Endothelial cell of umbilical vein (primary cell): ENCODE measurements around the gene TRAK1. TPM values are rescaled to one million over a fixed set of nuclear protein-coding genes. Genes with fewer than 3 reads are reported as not detected.

Source experiments
- BruUV-seq: library from RNA; stranded (reverse); fragments of 400-500 nt; replicated peaks from 2 replicates; lab custom pipeline; 2021; lab: Mats Ljungman, UMichigan
- CTCF ChIA-PET: fragments of 300-600, 350-600 bp; sonication (Branson Sonifier 250); formaldehyde crosslinking; loops from one replicate; lab custom pipeline; 2021; ENCODE audit warnings: antibody characterized with exemption, inconsistent platforms; lab: Charles Lee
- POLR2A ChIA-PET: fragments of 300-600, 350-600 bp; sonication (Branson Sonifier 250); formaldehyde crosslinking; loops from one replicate; lab custom pipeline; 2021; ENCODE audit warnings: antibody characterized with exemption, inconsistent platforms; lab: Charles Lee
- DNase-seq: peaks from one replicate; pipeline ENCODE4 v3.0.0-alpha.2; 2011; ENCODE audit warnings: low read depth, low spot score
- FAIRE-seq: peaks from 2 replicates; lab custom pipeline; 2011; peaks lifted over from hg19 to GRCh38; lab: Jason Lieb, UNC
- H2AFZ ChIP-seq: 2 replicates; pipeline ENCODE4 v1.6.0; 2012; ENCODE audit warnings: low read depth, low read length, control low read depth, inconsistent platforms
- H3K27ac ChIP-seq: 2 replicates; pipeline ENCODE4 v1.5.1; 2011; ENCODE audit warnings: low read depth, mild to moderate bottlenecking, control low read depth, low read length, moderate library complexity; ENCODE audit not compliant: insufficient read depth
- H3K27me3 ChIP-seq, 2 experiments: 2 replicates each; pipeline versions ENCODE4 v1.6.0 to v1.6.1; 2011; ENCODE audit warnings: low read length in 2 of 2, mixed read lengths in 1 of 2; ENCODE audit not compliant: control insufficient read depth in 2 of 2, insufficient read depth in 2 of 2
- H3K36me3 ChIP-seq, 2 experiments: 2 replicates in 1 of 2; 3 replicates in 1 of 2; pipeline ENCODE4 v1.5.1; 2011; ENCODE audit warnings: low read length in 2 of 2, mild to moderate bottlenecking in 1 of 2, moderate library complexity in 1 of 2; ENCODE audit not compliant: control insufficient read depth in 2 of 2, insufficient read depth in 2 of 2; ENCODE audit errors: extremely low read depth in 1 of 2
- H3K4me1 ChIP-seq: 3 replicates; pipeline ENCODE4 v1.5.1; 2011; ENCODE audit warnings: mild to moderate bottlenecking, low read length; ENCODE audit not compliant: control insufficient read depth, insufficient read depth; ENCODE audit errors: extremely low read depth
- H3K4me2 ChIP-seq: 2 replicates; pipeline ENCODE4 v1.6.1; 2011; ENCODE audit warnings: low read length, control low read depth, mixed read lengths; ENCODE audit not compliant: insufficient read depth
- H3K4me3 ChIP-seq, 3 experiments: fragments of 200-600 bp in 1 of 3; sonication (generic), shearing (Covaris generic) in 1 of 3; replicated peaks in 1 of 3; 2 replicates each; pipeline ENCODE4 v1.5.1; 2011 to 2016; ENCODE audit warnings: control low read depth in 3 of 3, low read length in 3 of 3, mild to moderate bottlenecking in 2 of 3, inconsistent platforms in 1 of 3, low read depth in 1 of 3, moderate library complexity in 1 of 3; ENCODE audit not compliant: insufficient read depth in 1 of 3
- H3K79me2 ChIP-seq: 2 replicates; pipeline ENCODE4 v1.6.0; 2012; ENCODE audit warnings: low read length, inconsistent platforms; ENCODE audit not compliant: control insufficient read depth, insufficient read depth
- H3K9ac ChIP-seq: replicated peaks from 2 replicates; pipeline ENCODE3; 2011; ENCODE audit warnings: low read length, control low read depth; ENCODE audit not compliant: insufficient read depth; ENCODE audit errors: extremely low read depth
- H3K9me1 ChIP-seq: replicated peaks from 3 replicates; pipeline ENCODE4 v1.6.0; 2011; ENCODE audit warnings: mild to moderate bottlenecking, low read length; ENCODE audit not compliant: control insufficient read depth, insufficient read depth; ENCODE audit errors: extremely low read depth
- H3K9me3 ChIP-seq: replicated peaks from 2 replicates; pipeline ENCODE4 v1.5.1; 2012; ENCODE audit warnings: low read length, inconsistent platforms; ENCODE audit not compliant: control insufficient read depth, insufficient read depth
- H4K20me1 ChIP-seq: replicated peaks from 2 replicates; pipeline ENCODE3; 2011; ENCODE audit warnings: mild to moderate bottlenecking, low read length; ENCODE audit not compliant: control insufficient read depth, insufficient read depth; ENCODE audit errors: extremely low read depth
- EZH2 ChIP-seq: IDR thresholded peaks from 2 replicates; pipeline ENCODE4 v1.6.1; 2012; ENCODE audit warnings: borderline replicate concordance, low read depth, mild to moderate bottlenecking, moderate library complexity, low read length, inconsistent platforms; ENCODE audit not compliant: severe bottlenecking
- FOS ChIP-seq: IDR thresholded peaks from 2 replicates; pipeline ENCODE4 v1.6.1; 2011; ENCODE audit warnings: mild to moderate bottlenecking, low read length, moderate library complexity, borderline replicate concordance; ENCODE audit not compliant: insufficient read depth
- GATA2 ChIP-seq: IDR thresholded peaks from 2 replicates; pipeline ENCODE4 v1.7.0; 2011; ENCODE audit warnings: low read depth, mild to moderate bottlenecking, moderate library complexity, mixed read lengths, low read length; ENCODE audit not compliant: insufficient read length, insufficient read depth
- JUN ChIP-seq: IDR thresholded peaks from 2 replicates; pipeline ENCODE4 v1.6.1; 2011; ENCODE audit warnings: borderline replicate concordance, low read depth; ENCODE audit not compliant: insufficient read length, insufficient read depth
- MYC ChIP-seq: IDR thresholded peaks from one replicate; pipeline ENCODE4 v1.6.1; 2011; ENCODE audit warnings: mild to moderate bottlenecking, low read depth, low read length
- POLR2A ChIP-seq: IDR thresholded peaks from 2 replicates; pipeline ENCODE4 v1.6.1; 2012; ENCODE audit warnings: low read depth, mild to moderate bottlenecking, control low read depth, low read length
- POLR2AphosphoS5 ChIP-seq: IDR thresholded peaks from 2 replicates; pipeline ENCODE4 v1.6.1; 2012; ENCODE audit warnings: low read depth, mild to moderate bottlenecking, control low read depth, low read length, moderate library complexity; ENCODE audit not compliant: insufficient read depth
- dilution Hi-C: fragments of 300-500 bp; cut with MboI; formaldehyde crosslinking; loops from one replicate; pipeline ENCODE4 v1.15.0; 2019; ENCODE audit warnings: low sequenced_read_pairs; ENCODE audit not compliant: extremely low pct_ligation_motif_present
- intact Hi-C: fragments of 100-400 bp; cut with micrococcal nuclease; formaldehyde crosslinking; loops from one replicate; pipeline ENCODE4 v1.10.0; 2022
- polyA plus RNA-seq, 4 experiments: library from polyadenylated mRNA; depleted of rRNA in 3 of 4; stranded (reverse) in 3 of 4; unstranded in 1 of 4; fragments of >200 nt; gene quantifications; 2 replicates each; pipeline versions ENCODE4 v1.2.1 to v1.2.3, GENCODE V29; 2011 to 2012; ENCODE audit warnings: missing spikeins in 1 of 4
- total RNA-seq: library from RNA; stranded (reverse); gene quantifications from 2 replicates; pipeline ENCODE4 v1.2.3, GENCODE V29; 2021
- TF ChIP-seq, protein P1 (sequence below): IDR thresholded peaks from 2 replicates; pipeline ENCODE4 v1.6.1; 2011; ENCODE audit not compliant: insufficient read depth, insufficient read length
- TF ChIP-seq, protein P2 (sequence below), 2 donors: IDR thresholded peaks; 1 replicate in 1 of 2; 2 replicates in 1 of 2; pipeline ENCODE4 v1.5.1; 2011; ENCODE audit warnings: low read length in 2 of 2, mild to moderate bottlenecking in 2 of 2, moderate library complexity in 2 of 2, control low read depth in 1 of 2, inconsistent platforms in 1 of 2, low read depth in 1 of 2; ENCODE audit not compliant: insufficient read depth in 1 of 2; ENCODE audit errors: extremely low read depth in 1 of 2

Gene TRAK1
- total and polyA plus RNA-seq, 2 donors (not counting 3 experiments of a cell fraction or from before 2014, with no cell fraction given) = 38.5 to 59.6 TPM

DNA sequence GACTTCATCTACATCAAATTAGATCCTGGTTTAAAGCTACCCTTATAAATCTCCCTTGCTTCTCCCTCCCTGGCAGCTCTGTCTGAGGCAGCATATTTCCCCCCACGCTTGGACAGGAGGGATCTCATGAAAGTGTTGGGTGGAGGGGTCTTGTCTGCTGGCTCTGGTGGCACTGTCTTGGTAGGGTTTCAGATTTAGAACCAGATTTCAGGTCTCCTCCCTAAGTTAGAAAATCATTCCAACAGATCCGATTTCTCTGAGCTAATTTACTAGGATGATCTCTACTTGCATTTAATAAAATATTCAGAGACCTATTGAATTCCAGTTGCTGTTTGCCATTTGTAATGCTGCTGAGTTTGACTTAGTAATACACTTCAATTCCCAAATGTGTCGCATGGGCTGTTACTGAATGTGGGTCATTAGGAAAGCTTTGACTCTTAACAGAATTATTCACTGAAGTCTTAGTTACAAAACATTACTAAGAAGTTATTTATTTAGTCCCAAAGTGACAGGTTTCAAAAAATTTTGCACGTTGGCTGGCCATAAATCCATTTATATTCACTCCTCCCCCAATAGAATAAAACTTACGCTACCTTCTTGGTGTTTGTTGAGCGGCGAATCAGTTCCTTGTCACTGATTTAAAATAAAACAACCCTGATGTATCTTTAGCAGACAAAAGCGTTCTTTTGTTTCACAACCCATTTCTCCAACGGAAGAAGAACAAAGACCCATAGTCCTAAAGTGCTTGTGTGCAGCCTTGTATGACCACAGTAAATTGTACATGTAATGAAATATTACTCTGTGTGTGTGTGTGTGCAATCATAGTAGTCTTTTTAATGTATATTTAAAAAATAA, 84.5 kb downstream of the TRAK1 start:
- DNase-seq = no peak
- Histone ChIP-seq H3K9me1 (no peaks in the 10 kb centered on the region), H3K79me2 (peaks cover 44% of the 10 kb centered on the region), H3K4me2 (no peak overlapping the region), H3K36me3 (peaks cover 0 to 8% of the 10 kb centered on the region in 2 experiments), H2AFZ (no peak overlapping the region), H4K20me1 (no peaks in the 10 kb centered on the region), H3K4me3 (no peak overlapping the region), H3K27ac (no peak overlapping the region), H3K4me1 (peaks cover 11% of the 10 kb centered on the region), H3K9me3 (no peaks in the 10 kb centered on the region), H3K9ac (no peak overlapping the region), H3K27me3 (no peaks in the 10 kb centered on the region)
- dilution Hi-C loops = no loop called here
- FAIRE-seq = no peak
- intact Hi-C loops = no loop called here
- ChIA-PET POLR2A (no interaction called here), CTCF (interaction anchor here (1.0 to 1.4 kb wide), 2 partner anchors 9 to 16 kb away, joined by 4 to 5 read pairs; no protein-coding TSS in a partner anchor)
- BruUV-seq = no TSS peak
- TF ChIP-seq, protein P1, sequence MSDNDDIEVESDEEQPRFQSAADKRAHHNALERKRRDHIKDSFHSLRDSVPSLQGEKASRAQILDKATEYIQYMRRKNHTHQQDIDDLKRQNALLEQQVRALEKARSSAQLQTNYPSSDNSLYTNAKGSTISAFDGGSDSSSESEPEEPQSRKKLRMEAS = no peak
- TF ChIP-seq, protein P2, sequence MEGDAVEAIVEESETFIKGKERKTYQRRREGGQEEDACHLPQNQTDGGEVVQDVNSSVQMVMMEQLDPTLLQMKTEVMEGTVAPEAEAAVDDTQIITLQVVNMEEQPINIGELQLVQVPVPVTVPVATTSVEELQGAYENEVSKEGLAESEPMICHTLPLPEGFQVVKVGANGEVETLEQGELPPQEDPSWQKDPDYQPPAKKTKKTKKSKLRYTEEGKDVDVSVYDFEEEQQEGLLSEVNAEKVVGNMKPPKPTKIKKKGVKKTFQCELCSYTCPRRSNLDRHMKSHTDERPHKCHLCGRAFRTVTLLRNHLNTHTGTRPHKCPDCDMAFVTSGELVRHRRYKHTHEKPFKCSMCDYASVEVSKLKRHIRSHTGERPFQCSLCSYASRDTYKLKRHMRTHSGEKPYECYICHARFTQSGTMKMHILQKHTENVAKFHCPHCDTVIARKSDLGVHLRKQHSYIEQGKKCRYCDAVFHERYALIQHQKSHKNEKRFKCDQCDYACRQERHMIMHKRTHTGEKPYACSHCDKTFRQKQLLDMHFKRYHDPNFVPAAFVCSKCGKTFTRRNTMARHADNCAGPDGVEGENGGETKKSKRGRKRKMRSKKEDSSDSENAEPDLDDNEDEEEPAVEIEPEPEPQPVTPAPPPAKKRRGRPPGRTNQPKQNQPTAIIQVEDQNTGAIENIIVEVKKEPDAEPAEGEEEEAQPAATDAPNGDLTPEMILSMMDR (IDR thresholded peaks at IDR 0.05; ENCODE audit: extremely low read depth in 1 of 2, insufficient read depth in 1 of 2, low read depth in 1 of 2, low read length in 2 of 2) = no peak
- no peak for TF ChIP-seq POLR2A
- TF ChIP-seq MYC = no peak
- TF ChIP-seq GATA2 = no peak
- no peak for TF ChIP-seq FOS
- TF ChIP-seq POLR2AphosphoS5 = no peak
- no peak for TF ChIP-seq JUN
- no peak for TF ChIP-seq EZH2
